Right renal pelvis (tissue), 4 donors: ENCODE results near the gene VAV3. TPM values are rescaled to one million over a fixed set of nuclear protein-coding genes. Genes with fewer than 3 reads are reported as not detected.
"Not testable (repeated sequence)": the region's sequence is repeated elsewhere in the genome, so short reads cannot be mapped to it uniquely, and the experiment has no call there.

Experiments
- DNase-seq, 4 donors: peaks; one replicate each; pipeline ENCODE4 v3.0.0-alpha.2; 2013; ENCODE audit warnings: low read depth in 4 of 4, low spot score in 3 of 4, missing footprints in 1 of 4
- polyA plus RNA-seq, 4 donors: library from polyadenylated mRNA; unstranded; fragments of 120-200 nt; gene quantifications; one replicate each; pipeline ENCODE4 v1.2.1, GENCODE V29; 2013; ENCODE audit not compliant: insufficient read length in 4 of 4

VAV3 gene
- polyA plus RNA-seq, 4 donors = 129 to 151 (median 145) TPM

DNA sequence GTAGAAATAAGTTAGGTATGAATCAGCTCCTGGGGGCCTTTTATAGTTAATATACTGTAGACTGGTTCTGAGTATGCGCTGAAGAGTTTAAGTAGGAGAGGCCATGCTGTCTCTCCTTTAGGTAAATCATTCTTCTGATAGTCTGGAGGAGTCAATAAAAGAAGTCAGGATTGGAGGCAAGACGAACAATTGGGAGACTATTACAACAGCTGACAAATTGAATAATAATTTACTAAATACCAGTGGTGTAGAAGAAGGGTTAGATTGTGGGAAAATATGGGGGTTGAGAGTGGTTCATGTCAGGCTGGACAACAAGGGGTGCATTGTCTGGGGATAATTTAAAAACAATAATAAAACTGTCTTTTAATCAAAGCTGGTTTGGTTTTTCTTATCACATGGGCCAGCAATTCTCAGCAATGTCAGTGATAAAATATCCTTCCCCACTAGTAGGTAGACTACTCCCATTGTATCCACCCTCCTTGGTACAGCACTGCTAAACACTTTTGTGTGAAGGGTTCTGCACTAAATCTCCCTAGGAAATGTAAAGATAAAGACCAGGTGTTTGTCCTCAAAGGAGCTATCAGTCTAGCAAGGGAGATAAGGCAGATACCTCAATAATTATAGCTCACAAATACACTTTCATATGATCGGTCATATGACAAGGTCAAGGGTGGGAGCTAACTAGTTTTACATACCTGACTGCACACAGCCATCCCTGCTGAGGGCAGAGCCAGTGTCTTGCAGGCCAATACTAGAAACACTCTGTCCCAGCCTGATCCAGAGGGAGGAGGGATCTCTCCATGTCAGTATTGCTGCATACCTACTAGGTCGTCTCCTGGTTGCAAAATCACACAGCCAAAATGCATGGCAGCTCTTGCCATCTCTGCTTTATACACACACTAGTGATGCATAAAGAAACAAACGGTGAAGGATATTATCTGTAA is 299.7 kb downstream of the VAV3 start:
- DNase-seq = no peak

DNA sequence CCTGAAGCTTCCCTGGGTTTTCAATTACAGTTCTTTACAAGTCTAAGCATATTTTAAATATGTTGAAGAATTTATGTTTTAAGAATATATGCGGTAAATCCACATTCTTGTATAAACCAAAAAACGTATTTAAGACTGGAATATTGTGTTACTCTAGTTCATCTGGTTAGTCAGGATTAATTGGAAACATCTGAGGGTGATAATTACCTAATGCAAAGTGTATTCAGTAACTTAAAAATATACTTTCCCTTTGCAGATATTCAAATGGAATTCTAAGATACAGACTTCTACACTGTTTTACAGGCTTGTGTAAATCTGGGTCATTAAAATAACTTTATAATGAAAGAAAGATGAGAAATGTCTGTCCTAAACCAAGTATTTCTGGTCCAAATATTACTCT is 302.0 kb downstream of the VAV3 start:
- no peak for DNase-seq

DNA sequence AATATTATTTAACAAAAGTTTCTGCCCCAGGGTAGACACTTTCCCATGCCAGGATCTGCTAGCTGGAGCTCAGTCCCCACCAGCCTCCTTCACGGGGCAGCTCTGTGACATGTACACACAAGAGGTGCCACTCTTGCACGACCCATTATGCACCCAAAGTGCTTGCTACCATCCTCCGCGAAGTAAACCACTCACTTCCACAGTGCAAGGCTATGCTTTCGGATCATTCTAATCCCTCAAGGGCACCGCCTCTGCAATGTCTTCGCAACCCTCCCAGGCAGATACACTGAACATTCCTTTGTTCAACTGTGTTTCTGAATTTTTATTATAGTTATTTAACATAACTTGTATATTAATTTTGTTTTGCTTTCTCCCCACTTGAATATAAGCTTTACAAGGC is 303.8 kb downstream of the VAV3 start:
- no peak for DNase-seq

DNA sequence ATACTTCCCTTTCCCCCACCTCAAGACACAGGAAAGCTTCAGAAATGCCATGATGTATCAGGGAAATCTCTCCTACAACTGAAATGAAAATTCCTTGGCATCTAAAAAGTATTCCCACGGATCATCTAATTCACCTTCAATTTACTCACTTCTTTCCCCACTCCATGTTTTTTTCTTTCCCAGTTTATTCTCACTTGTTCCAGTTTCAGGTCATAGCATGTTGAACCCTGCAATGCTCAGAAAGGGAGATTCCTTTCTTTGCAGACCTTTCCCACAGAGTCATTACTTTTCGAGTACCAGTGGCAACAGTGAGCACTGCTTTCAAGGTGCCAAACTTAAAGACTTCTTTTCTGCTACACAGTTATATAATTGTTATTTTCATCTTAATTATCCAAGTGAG is 305.0 kb downstream of the VAV3 start:
- DNase-seq = no peak

DNA sequence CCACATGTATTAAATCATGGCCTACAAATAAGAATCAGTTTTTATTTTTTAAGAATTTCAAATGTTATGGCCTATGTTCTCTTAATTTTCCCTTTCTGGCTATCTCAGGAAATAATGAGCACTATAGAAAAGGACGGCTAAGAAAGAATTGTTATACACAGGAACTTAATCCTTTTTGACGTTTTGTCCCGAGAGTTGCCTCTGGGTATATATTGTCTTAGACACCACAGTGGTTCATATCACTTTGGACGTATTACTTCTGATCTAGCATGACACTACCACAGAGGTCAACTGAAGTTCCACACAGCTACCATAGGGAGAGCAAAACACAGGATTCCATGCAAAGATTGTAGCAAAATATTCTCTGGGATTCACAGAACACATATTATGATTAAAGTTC is 307.6 kb downstream of the VAV3 start:
- no peak for DNase-seq

DNA sequence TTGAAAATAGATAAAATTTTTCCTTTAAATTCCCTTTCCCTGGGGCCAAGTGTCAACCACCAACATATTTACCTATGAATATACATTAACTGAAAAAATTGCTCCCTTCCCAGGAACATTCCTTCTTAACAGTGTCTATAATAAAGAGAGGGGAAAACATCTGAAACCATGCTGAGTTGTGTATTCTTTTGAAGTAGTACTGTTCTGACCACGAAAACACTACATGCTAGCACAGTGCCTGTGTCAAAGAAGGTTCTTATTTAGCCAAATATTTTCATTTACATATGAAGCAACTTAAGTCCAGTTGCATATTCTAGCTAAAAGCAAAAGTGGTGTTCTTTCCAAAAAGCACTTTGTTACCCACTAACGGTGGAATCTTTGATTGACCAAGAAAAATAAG is 311.2 kb downstream of the VAV3 start:
- no peak for DNase-seq

DNA sequence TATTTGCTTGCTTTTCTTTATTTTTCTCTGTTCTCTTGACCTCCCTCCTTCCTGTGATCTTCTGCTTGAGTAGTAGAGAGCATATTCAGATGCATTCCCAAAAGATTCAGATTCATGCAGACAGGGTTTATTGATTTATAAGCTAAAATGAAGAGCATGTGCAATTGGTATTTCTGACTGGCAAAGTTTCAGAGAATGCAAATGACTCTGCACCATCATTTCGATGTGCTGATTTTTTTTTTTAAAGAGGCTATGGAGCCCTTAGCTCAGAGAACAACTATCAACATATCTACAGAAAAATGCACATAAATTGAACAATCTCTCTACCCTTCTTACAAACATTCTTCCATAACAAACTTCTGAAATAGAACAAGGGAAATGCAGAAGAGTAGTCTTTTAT is 312.0 kb downstream of the VAV3 start:
- DNase-seq = no peak

DNA sequence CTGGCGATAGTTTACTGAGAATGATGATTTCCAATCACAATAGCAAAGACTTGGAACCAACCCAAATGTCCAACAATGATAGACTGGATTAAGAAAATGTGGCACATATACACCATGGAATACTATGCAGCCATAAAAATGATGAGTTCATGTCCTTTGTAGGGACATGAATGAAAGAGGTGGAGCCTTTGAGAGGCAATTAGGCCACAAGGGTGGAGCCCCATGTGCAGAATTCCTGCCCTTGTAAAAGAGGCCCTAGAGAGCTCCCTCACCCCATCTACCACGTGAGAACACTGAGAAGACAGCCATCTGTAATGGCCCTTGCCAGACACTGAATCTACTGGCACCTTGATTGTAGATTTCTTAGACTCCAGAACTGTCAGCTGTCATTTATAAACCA is 314.2 kb downstream of the VAV3 start:
- not testable (repeated sequence) for DNase-seq

DNA sequence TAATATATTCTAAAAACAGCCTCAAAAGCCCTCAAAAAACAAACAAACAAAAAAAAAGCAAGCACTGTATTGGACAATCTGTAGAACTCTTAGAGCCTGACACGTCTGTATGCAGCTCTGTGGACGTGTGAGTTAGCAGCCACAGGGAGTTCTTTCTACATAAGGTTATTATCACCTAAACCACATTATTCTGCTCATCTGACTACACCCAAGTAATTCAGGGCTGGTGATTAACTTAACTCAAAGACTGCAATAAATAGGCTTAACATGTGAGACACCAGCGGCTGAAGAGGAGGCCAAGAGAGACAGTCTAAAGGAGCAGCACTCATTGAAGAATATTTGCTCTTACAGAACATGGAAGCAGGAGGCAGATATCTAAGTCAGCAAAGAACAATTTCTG is 316.0 kb downstream of the VAV3 start:
- no peak for DNase-seq

DNA sequence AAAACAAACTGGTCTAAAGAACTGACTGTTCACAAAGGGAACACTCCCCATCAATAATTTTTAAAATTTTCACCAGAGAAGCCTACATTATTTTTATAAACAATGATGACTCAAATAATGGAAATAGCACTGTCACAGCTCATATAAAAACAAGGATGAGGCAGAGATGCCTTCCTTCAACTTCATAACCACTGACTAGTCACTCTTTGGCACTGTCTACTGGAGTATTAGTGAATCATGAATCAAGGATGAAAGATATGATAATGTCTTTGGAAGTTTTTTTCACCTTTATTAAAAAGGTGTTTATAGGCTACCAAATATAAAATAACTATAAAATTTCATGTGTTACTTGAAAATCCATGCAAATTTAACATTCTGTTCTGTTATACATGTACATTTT is 316.9 kb downstream of the VAV3 start:
- no peak for DNase-seq

DNA sequence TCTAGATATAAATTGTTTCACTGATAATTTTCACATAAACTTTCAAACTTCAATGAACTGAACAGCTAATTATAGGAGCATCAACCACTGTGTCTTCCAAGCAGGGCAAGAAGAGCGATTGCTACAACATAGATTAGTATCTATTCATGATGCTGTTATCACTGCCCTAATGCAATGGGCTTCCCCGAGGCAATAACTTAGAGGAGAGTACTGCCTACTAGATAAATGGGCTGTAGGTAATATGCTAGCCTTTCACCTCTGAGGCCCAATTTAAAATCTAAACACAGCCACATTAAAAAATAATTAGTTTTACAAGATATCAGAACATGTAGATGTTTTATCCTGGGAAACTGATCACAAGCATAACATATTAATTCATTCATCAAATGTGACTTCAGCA is 318.0 kb downstream of the VAV3 start:
- DNase-seq = no peak

DNA sequence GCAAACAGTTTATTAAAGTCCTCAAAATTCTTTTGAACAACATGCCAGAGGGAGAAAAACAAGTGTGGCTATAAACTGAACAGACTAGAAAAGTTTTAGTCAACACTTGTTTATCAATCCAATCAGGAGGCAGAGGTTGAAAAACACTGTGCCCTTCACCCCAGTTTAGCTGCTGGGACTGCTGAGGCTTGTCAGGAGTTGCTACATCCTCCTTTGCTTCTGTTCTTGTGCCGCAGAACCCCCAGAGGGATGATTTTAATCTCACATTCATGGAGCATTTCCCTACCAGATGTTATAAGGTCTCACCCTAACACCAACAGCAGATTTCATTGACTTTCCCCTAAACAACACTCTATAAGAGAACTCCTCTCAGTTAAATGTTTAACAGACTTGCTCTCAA is 321.2 kb downstream of the VAV3 start:
- no peak for DNase-seq

DNA sequence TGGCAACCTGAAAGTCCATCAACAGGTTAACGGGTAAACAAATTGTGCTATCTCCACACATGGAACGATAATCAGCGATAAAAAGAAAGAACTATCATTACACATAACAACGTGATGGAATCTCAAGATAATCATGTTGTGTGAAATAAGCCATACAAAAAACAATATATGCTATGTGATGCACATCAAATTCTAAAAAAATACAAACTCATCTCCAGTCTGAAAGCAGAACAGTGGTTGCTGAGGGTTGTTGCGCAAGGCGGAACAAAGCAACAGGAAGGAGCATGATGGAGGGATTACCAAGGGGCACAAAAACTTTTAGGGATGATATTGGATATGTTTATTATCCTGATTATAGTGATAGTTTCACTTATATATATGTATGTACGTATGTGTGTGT is 324.8 kb downstream of the VAV3 start:
- DNase-seq = no peak

DNA sequence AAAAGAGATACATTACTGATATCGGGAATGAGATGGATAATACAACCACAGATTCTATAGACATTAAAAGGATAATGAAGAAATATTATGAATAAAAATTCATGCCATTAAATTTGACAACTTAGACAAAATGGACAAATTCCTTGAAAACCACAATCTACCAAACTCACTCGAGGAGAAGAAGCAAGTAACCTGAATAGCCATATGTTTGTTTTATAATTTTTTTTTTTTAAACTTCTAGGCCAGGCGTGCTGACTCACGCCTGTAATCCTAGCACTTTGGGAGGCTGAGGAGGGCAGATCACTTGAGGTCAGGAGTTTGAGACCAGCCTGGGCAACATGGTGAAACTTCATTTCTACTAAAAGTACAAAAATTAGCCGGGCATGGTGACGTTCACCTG is 327.9 kb downstream of the VAV3 start:
- no peak for DNase-seq

DNA sequence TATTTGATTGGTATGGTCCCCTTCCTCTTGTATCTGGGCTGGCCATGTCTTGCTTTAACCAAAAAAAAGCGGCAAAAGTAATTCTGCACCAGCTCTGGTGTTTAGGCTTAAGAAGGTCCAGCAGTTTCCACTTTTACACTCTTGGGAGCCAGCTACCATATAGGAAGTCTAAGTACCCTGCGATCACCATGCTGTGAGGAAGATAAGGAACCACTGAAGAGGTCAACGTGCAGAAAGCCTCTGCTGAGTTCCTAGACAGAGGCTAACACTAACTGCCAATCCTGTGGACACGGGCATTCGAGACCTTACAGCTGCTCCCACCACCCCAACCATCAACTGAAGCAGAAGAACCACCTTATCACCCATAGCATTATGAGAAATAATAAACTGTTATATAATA is 331.4 kb downstream of the VAV3 start:
- no peak for DNase-seq

DNA sequence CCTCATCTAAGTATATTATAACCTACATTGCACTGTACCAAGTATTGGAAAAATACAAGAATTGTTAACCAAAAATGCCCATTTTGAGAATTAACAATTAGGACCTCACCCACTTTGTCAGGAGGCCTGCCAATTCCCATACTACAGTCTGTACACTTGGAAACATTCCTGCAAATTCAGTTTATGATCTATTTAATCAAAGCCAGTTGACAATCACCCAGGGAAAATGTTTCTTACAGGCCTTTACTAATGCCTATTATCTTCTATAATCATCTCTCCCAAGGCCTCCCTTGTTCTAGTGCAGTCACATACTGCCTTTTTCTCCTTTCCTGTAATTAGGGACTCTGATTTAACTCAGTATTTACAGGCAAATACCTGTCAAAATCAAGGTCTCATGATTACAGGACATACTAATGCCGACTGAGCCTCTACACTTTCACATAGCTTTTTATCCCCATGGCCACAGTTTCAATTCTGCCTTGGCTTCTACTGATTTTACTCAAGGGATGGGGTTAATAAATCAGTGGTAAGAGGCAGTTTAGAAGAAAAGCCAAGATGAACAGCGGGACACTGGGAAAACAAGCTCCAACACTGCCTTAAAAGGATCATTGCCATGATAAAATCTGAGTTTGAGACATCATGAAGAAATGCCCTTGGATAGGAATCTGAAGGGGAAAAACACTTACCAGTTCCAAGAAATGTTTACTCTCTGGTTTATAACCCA is 338.7 kb downstream of the VAV3 start:
- no peak for DNase-seq

DNA sequence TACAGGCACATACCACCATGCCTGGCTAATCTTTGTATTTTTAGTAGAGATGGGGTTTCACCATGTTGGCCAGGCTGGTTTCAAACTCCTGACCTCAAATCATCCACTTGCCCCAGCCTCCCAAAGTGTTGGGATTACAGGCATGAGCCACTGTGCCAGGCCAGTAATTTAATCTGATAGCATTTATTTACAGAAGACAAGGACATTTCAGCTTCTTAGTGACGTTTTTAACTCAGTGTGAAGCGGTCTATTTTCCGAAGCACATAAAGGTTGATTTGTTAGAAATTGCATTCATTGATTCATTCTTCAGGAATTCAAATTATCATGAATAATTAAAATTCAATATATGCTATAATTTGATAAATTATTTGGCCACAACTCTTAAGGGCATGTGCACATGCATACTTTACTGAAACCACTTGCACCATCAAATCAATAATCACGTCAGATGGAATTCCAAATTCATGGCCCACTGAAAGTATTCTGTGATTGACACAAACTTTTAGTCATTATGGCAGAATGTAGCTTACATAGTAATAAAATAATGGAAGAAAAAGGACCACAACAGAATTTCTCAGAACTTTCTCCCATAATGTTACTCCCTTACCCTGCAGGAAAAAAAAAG is 339.5 kb downstream of the VAV3 start:
- DNase-seq = no peak

DNA sequence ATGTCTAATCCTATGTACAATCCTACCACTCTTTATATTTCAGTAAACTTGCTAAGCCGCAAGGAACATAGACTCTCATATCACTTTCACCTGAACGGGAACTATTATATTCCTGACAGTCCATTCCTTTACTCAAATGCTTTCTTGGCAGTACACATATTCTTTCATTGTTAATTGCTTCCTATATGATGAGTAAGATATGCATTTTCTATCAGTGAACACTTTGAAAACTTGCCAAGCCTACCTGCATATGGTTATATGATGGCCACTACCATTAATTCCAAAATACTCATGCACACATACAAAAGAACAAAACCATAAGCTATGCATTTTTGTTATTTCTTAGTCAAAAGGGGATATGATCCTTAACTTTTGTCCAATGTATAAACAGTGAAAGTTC is 341.5 kb downstream of the VAV3 start:
- DNase-seq = no peak

DNA sequence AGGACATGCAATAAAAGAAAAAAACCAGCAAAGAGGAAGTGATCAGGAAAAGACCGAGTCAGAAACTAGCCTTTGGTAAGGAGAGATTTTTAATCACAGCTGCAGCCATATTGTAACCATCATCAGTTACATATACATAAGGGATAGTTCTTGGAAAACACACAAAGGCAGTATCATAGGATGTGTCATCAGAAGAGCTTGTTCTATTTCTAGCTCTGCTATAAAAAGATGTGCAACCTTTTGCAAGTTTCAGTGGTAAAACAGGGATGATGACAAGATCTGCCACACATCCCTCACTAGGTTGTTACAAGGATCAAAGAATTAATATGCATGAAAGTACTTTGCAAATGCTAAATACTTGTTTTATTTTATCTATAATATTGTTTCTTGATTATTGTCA is 342.0 kb downstream of the VAV3 start:
- DNase-seq = no peak

DNA sequence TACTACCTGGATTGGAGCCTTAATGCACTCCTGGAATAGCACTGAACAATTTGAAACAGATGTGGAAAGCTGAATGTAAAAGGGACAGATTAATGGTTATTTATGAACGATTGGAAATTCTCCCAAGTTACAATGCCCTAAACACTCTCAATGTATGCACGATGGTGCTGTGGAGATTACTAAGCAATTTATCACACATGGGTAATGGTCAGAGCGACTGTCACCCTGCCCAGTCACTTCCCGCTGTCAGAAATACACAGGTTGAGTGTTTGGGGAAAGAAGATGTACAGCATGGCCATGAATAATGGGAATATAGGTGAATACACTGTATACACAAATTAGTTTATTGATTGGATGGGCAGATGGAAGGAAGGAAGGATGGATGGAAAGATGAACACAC is 342.4 kb downstream of the VAV3 start:
- DNase-seq = no peak

DNA sequence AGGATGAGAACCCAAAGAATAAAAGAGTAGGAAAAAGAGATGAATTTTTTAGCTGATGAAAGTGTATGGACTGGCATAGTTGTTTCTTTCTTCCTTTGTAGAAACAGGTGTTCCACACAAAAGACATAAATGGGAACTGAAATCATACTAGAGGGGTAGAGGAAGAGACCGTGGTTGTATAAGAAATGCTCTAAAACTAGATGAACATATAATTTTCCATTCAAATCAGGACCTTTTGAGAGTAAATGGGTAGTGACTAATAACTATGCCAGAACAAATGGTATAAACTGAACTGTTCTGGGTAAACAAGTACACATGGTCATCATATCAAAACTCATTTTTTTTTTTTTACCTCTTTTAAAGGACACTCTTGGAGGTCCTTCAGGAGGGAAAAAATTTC is 344.2 kb downstream of the VAV3 start:
- no peak for DNase-seq

DNA sequence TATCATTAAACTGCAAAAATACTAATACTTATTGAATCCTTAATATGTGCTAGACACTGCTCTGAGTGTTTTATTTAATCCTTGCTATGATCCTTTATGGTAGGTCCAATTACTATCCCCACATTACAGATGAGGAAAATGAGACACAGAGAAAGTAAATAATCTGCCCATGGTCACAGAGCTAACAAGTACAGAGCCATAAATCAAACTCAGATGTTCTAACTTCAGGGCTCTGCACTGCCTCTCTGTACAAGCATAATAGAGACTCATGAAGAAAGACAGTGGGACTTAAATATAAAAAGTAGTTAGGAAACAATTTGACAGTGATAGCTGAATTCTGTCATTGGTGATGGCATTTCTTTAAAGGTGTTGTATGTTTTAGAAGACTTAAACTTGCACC is 346.4 kb downstream of the VAV3 start:
- no peak for DNase-seq
